ENCODE results near the gene DMRT3.

DMRT3 gene

DNA sequence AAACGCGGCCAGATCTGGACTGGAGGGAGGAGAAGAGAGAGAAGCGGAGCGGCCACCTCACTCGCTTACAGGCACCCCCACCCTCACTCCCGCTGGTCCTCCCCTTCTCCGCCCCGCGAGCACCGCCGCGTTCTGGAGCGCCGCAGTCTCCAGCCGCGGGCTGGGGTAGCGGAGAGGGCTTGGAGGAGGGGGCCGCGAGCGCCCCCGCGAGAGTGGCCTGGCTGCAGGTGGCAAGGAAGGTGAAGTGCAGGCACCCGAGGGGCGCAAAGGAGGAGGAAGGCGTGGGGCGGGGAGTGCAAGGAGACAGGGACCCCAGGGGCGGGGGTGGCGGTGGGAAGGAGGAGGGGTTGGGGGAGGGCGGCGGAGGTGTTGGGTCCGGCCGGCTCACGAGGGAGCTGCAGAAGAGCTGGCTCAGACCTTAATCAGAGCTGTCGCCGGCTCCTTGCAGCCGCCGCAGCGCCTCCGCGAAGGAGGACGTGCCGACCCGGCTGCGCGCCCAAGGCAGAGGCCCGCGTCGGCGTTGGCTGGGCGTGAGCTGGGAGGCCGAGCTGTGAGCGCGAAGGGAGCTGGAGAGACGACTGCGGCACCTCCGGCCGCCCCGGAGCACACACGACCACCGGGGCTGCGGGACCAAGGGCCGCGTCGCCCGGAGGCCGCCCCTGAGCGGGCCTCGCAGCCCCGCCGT lies at the start of gene DMRT3:
TSS of gene DMRT3 (plus strand) at position 398 of the 685 bp plus-strand sequence. CDS start 347 bp downstream, outside the sequence.
- peak; percentile 36 for DNase-seq

GRCh38 chr9:926976-927375 lies 49.5 kb upstream of the DMRT3 start:
- DNase-seq, result no peak

DNA sequence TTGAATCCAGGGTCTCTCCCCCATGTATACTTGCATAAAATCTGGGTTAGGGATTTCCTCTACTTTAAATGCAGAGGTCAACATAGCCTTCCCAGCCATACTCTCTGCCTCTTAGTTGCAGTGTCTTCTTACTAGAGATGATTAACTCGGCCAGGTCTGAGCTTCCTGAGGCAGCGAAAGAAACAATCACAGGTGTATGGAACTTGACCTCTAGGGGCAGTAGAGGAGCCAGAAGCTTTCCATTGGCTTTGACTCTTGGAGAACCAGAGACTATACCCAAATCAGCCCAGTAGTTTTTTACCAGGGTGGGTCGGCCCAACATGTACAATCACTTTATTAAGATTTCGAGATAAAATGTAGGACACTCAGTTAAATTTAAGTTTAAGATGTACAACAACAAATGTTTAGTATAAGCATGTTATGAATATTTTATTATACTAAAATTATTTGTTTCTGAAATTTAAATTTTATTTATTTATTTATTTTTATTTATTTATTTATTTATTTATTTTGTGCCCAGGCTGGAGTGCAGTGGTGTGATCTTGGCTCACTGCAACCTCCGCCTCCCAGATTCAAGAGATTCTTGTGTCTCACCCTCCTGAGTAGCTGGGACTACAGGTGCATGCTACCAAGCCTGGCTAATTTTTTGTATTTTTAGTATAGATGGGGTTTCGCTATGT lies 48.0 kb upstream of the DMRT3 start:
- no peak for DNase-seq

DNA sequence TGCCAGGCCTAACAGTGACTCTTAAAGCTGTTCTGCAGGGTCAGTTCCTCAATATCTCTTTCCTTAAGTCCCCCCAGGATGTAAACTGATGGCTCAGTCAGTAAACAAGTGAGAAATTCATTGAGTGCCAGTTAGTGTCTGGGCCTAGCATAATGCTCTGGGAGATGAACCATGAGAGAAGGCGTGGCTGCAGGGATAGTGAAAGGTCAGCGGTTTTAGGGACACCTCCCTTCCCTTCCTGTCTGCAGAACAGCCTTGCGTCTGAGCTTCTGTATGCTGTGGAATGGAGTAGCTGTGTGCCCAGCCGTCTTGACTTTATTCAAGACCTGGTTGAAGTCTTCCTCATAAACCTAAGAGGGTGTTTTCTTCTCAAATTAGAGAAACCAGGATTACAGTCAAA lies 46.7 kb upstream of the DMRT3 start:
- no peak for DNase-seq

- DNase-seq, result no peak
These were observed 43.1 kb upstream of the DMRT3 start for GRCh38 chr9:933356-933755.

GRCh38 chr9:935348-935965 lies 41.0 kb upstream of the DMRT3 start:
- peak; percentile 14 for DNase-seq

DNA sequence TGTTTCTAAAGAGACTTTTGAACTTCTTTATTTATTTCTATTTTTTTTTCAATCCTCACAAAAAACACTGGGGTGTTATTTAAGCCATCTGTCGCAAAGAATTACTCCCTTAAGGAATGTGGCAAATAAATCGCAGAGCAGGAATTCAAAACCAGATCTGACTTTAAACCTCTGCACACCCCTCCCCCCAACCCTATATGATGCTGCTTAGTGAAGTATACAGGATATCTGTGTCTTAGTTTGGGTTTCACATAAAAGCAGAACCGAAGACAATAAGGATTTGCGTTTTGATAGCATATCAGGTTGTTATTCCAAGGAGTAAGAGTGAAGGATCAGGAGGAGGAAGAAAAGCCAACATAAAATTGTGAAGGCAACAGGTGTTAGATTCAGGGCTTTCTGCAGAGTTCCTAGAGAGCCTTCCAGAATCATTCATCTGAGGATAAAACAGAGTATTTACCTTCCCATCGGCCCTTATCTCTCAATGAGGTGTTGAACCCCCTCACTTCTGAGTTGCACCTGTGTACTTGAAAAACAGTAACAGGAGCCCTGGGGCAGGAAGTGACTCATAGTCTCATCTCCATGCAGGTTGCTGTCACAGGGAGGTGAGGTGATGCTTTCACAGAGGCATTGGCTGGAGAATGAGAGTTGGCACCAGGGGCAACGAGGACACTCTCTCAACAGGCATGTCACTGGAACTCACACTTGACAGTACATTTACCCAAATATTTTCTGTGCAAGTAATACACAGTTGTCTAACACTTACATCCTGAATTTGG lies 33.5 kb upstream of the DMRT3 start:
- DNase-seq, result no peak

DNA sequence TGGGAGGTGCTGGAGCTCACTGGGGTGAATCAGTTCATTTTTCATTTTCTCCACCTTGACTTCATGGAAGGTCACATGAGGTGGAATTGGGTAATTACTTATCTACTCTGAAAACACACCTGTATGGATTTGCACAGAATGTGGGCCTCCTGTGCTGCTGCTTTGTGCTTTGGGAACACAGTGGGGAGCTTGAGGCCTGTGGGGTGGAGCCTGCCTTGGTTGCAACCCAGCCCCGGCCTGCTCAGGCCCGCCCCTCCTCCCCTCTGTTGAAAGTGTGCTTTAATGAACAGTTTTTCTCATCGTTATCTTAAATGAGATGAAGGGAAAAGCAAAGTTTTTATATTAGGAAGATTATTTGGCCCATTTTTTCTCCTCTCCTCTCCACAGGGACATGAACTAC lies 28.5 kb upstream of the DMRT3 start:
- no peak for DNase-seq

DNA sequence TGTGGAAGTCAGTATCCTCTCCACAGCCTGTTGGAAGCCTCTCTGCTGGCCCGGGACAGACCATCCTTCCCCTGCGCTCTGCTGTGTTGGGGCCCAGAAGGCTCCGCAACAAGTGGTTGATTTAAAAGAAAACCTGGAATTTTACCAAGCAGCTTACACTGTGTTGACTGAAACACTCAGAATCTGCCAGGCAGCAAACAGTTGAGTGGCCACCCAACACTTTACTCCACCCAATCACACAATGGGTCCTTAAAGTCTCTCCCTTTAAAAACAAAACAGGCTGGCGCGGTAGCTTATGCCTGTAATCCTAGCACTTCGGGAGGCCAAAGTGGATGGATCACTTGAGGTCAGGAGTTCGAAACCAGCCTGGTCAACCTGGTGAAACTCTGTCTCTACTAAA lies 28.0 kb upstream of the DMRT3 start:
- DNase-seq, result no peak

DNA sequence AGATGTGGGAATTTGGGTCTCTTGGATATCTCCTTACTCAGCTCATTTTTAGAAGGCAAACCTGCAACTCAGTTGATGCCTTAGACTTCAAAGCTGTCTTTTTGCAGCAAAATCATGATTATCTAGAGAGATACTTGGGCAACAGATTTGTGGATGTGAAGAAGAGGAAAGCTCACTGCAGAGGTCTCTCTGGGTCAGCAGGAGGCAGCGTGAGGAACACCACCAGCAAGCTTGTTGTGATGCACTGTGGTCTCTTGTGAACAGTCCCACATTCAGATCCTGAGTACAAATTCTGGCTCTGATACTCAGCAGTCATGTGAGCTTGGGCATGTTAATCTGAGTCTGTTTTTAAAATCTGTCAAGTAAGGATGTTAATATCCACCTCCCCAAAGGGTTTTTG lies 26.3 kb upstream of the DMRT3 start:
- DNase-seq, result no peak

GRCh38 chr9:952546-952945 lies 23.9 kb upstream of the DMRT3 start:
- DNase-seq, result no peak

- DNase-seq, result no peak
These were observed 17.4 kb upstream of the DMRT3 start for GRCh38 chr9:959105-959504.

DNA sequence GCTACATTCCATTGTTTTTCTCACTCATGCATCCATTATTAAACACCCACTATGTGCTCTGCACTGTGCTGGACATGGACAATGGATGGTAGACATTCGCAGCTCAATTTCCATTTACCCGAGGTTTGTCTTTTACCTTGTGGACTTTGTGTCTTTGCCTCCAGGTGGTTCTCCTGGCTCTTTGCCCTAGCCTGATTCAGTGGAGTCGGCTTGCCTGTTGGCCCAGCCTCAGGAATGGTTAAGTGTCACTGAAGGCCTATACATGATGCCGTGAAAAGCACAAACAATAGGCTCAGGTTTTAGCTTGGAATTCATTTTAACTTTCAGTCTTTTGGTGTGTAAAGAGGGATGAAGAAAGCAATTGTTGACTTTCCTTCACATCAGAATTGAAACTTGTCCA lies 16.5 kb upstream of the DMRT3 start:
- no peak for DNase-seq

- no peak for DNase-seq
These were observed 14.4 kb upstream of the DMRT3 start for GRCh38 chr9:962023-962422.

DNA sequence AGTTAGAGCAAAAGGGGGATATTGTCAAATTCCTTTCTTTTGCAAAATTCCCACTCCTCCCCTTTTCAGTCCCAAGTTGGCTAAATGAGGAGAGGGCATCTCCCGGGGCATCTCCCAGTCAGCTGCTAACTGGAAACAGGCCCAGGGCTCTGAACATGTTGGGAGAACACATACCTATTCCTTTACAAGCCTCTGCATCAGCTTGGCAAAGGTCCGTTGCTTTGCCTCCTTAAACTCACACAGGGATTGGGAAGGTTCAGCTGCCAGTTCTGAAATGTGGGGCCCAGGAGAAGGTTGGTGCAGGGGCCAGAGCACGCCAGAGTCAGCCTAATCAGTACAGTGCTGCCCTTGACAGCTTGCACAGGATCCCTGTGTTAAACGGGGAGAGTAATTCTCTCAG lies 11.0 kb upstream of the DMRT3 start:
- DNase-seq, result no peak

DNA sequence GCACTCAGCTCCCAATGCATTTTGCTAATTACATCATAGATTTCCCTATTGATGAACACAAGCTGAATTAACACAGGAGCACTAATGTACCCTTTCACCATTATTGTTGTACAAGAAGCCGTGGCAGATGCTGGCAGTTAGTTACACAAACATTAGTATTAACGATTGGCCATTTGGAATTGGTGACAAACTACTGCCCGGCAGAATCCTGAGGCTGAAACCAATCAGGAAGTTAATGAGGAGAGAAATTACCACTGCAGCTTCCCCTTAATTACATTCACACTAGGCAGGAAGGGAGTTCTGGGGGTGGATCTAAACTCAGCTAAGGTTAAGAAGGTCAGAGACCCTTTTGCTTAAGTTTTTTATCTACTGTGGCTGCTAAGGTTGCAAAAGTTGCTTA lies 9.6 kb upstream of the DMRT3 start:
- DNase-seq, result no peak

DNA sequence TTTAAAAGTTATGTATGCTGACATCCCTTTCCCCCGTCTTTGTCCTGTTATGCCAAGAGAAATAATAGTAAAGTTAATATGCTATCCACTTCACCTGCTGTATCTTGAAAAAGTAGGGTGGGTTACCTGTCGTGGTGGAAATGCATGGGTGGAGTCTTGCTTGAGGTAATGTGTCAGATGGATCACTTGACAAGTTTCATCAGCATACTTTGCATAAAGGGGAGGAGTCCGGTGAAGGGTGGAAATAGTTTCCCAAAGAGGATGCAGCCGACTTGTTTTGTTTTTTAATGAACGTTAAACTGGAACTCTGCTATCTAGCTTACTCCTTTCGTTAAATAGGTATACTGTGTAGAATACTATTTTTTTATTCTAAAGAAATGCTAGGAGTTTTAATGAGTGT lies 9.0 kb upstream of the DMRT3 start:
- no peak for DNase-seq

- DNase-seq, result no peak
These were observed 8.4 kb upstream of the DMRT3 start for GRCh38 chr9:967903-968641.

DNA sequence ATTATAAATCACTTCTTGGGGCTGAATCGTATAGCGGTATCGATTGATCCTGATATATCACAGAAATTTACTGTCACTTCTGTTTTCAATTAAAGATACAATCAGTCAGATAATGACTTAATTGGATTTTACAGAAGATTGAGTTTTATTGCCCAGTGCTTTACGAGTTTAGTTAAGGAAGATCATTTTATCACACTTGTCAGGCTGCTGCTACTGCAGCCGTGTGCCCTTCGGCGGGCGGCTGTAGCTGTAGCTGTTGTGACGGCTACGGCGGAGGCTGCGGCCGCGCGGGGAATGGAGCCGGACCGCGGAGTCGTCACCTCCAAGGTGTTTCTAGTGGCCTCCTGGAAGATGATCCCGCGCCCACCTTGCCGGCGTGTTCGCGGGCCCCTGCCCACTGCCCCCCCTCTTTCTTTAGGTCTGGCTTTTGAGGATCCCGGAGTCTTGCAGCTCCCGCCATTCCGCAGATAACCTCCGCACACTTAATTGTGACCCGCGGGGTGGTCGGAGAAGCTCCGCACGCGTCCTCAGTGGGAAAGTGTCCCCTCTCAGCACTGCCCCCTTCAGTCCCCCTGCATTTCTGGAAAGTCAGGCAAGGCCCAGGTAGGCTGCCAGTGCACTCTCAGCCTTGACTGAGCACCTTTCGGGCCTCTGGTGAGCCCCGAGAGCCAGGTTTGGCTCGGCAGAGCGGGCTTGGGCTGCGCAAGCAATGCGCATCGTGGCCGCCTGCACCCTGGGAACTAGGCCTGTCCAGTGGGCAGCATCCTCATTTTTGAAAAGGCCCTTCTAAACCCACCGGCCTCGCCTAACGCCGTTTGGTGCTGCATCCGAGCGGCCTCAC lies 6.9 kb upstream of the DMRT3 start:
- DNase-seq, result no peak

DNA sequence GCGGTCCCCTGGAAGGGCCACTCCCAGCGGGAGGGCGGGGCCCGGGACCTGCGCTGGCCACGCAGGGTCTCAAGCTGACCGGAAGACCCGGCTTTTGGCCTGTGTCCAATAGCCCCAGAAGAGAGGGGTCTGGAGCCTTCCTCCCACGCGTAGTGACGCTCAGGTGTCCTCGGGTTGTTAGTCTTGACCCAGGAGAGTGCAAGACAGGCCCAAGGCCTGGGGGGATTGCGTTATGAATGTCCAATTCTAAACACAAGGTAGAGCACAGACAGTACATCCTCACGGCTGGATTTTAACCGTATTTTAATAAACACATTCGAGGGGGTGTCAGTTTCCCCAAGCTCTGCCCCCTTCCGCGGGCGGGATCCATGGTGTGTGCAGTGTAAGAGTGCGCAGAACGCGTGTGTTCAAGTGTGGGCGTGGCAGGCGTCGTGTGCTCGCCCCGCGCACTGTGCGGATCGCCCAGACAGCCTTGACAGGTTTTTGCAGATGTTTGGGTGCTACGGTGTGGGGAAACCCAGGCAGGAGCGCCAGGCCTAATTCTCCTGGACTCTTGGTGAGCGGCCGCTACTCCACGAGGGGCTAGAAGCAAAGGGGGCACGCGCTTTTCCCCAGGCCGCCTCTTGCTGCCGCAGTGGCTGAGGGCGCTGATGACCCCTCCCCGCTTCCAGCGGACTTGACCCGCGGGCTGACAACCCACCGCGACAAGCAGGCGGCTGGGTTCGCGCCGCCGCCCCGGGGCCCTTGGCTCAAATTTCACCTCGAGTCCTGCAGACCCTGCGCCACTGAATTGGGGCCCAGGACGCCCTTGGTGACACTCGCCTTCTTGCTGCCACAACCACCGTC lies 6.1 kb upstream of the DMRT3 start:
- no peak for DNase-seq

DNA sequence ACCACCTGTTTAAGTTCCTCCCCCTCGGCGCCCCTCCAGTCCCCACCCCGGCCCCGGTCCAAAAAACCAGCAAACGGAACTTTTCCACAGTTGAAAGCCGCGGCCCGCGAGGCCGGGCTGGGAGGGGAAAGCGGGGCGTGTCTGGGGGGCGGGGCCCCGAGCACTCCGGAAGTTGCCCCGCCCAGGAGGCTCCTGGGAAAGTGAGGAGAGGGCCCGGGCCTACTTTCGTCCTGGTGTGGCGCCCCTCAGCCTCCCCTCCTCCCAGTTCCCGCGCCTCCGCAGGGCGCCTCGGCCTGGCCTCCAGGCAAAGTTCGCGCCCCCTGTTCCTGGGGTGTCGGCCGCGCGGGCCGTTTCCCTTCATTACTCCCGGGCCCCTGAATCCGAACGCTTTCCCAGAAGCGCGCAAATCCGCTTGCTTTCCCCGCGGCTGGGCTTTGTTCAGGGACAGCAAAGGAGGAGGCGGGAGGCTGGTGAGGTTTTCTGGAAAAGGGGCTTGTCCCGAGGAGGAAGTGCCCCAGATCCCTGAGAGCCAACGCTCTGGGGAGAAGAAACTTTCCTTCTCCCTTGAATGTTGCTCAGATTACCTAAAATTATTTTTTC lies 4.5 kb upstream of the DMRT3 start:
- no peak for DNase-seq
